NCI-H1417 treated with DMSO at 0.1 percent for 48 hours (cell line): ENCODE results near the gene VPS4A.
"Not testable (repeated sequence)": the region's sequence is repeated elsewhere in the genome, so short reads cannot be mapped to it uniquely, and the experiment has no call there.

Source experiments
- DNase-seq: peaks from one replicate; lab custom pipeline; 2025; lab: John Stamatoyannopoulos, UW

Gene VPS4A

DNA sequence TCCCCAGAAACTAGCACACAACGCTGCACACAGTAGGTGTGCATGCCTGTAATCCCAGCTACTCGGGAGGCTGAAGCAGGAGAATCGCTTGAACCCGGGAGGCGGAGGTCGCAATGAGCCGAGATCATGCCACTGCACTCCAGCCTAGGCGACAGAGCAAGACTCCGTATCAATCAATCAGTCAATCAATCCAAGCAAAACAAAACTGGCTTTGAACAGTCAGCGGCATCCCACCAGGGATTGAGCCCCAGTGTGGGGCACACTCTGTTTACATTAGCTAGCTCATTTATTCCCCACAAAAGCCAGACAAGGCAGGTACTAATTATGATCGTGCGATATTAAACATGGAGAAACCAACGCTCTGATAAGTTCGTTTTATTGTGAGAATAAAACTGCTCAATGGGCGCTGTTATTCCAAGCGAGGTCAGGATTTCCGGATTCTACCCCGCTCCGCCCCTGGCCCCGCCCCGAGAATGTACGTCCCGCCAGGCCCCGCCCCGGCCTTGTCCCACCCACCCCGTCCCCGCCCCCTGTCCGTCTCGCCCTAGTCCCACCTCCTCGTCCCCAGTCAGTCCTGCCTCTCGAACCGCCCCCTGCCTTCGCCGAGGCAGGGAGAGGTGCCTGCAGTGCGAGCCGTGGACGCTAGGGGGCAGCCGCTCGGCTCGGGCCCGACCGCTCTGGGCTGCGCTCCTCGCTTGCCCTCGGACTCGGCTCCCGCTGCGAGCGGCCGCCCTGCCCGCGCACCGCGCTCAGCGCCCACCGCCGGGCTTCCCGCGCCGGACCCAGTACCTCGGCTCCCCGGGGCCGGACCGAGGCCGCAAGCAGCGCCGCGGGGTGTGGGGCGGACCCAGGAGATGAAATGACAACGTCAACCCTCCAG lies at the start of gene VPS4A:
Gene VPS4A, plus strand, starts transcription at position 698 of the 880 bp plus-strand sequence. Its CDS starts 162 bp downstream, at position 860.
- DNase-seq, result peak; percentile 71

DNA sequence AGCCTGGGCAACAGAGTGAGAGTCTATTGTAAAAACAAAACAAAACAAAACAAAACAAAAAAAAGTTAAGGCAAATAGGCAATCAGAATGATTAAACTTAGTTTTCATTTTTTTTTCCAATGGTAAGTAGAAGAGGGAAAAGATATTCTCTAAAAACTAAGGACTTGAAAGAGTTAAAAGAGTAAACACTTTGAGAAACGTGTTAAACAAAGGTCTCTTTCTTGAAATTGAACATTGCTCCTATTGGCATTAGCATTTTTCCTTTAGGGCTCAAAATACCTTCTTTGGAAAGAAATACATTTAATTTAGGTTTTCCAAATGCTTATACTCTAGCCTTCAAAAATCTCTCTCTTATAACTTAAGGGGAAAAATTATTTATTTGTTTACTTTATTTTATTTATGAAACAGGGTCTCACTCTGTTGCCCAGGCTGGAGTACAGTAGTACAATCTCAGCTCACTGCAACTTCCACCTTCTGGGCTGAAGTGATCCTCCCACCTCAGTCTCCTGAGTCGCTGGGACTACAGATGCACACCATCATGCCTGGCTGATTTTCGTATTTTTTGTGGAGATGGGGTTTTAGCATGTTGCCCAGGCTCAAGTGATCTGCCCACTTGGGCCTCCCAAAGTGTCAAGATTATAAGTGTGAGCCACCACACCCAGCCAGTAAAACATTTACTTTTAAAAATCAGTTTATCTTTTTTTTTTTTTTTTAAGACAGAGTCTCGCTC lies 44.7 kb upstream of the VPS4A start:
- no peak for DNase-seq

DNA sequence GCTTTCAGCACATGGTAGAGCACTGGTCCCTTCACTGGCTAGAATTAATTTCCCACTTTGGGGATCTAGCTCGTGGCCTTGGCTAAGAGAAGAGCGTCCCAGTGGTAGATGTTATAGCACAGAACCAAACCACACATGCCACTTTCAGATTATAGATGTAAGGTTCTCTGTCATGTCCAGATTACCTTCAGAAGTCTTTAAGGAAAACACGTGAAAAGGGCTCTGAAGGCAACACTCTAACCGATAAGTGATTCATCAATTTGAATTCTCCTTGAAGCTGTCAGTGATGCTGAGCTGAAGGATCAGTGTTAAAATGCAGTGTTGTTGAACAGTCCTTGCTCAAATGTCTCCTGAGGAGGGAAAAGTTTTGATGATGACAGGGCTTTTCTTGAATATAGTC lies 43.5 kb upstream of the VPS4A start:
- DNase-seq, result no peak

DNA sequence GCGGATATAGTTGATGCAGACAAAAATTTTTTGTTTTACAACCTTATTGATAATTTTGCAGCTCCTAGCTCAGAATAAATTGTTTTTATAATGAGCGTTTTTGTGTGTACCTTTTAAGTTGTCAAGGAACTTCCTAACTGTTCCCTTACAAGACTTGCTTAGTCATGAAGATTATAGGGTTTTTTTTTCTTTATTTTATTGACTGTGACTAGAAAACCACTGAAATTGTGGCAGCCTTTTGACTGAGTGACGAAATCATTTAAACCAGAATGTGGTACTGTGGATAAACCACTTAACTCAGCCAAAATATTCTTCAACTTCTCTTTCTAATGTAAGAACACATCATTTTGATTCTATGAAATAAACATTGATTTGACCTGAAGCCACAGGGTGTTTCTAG lies 40.8 kb upstream of the VPS4A start:
- no peak for DNase-seq

DNA sequence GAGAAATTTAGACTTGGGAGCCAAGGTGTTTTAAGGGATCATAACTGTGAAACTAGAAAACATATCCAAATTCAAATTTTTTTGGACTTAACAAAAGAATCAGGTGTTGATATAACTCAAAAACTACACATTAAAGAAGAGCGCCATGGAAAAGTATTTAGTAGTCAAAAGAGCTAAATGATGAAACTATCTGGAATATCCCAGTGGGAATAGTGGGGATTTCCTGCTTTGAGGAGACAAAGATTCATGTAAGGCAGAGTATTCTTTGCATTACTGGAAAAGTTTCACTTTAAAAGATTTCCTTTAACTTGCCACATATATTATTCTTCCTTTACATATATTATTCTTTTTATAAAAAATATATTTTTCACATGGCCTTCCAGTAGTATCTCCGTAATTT lies 40.3 kb upstream of the VPS4A start:
- no peak for DNase-seq

DNA sequence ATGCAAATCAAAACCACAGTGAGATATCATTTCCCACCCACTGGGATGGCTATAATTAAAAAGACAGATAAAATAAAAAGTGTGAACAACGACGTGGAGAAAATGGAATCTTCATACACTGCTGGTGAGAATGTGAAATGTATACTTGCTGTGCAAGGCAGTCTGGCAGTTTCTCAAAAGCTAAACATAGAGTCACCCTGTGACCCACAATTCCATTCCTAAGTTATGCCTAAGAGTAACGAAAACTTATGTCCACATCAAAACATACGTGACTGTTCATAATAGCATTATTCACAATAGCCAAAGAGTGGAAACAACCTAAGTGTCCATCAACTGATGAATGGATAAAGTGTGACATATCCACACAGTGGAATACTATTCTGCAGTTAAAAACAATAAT lies 38.1 kb upstream of the VPS4A start:
- no peak for DNase-seq

DNA sequence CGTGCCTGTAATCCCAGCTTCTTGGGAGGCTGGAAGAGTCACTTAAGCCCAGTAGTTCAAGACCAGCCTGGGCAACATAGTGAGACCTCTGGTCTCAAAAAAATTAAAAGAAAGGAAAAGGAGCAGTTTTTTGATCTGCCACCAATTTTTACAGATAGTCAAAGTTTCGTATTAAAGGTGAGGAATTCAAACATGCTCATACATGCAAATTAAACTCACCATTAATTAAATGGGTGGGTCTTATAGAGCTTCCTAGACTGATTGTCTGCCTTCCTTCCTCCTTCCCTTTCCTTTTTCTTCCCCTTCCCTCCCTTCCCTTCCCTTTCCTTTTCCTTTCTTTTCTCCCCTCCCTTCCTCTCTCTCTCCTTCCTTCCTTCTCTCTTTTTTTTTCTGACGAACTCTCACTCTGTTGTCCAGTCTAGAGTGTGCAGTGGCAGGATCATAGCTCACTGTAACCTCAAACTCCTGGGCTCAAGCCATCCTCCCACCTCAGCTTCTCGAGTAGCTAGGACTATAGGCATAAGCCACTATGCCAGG lies 36.4 kb upstream of the VPS4A start:
- DNase-seq, result no peak

DNA sequence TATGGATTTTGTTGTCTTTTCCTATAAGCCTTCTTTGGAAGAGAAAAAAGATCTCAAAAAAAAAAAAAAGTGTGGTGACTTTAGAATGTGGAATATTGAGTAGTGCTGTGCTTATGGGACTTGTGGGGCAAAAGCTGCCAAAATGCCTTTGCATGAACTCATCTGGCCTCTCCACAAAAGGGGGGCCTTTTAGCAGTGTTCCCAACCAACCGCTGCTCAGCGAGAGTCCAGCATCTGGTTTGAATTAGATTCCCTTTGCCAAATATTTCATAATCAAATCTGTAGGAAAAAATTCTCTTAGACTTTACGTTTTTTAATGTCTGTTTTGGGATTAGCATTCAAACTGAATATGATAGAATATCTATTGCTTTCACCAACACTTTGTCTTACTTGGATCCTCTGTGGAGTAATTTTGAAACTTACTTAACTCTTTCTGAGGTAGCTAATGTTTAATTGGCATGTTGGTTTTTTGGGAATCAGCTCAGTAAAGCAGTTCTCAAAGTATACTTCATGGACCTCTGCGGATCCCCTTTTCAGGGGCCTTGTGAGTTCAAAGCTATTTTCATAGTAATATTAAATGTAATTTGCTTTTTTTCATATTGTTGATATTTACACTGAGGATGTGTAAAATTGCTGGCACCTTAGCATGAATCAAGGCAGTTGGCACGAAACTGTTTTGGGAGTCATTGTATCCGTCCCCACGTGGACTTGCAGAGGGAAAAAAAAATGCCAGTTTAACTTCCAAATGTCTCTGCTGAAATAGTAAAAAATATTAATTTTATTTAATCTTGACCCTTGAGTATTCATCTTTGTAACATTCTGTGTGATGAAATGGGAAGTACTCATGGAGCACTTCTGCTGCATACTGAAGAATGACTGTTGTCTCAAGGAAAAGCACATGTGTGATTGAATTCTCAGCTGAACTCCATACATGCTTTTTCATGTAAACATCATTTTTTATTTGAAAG lies 34.7 kb upstream of the VPS4A start:
- no peak for DNase-seq

DNA sequence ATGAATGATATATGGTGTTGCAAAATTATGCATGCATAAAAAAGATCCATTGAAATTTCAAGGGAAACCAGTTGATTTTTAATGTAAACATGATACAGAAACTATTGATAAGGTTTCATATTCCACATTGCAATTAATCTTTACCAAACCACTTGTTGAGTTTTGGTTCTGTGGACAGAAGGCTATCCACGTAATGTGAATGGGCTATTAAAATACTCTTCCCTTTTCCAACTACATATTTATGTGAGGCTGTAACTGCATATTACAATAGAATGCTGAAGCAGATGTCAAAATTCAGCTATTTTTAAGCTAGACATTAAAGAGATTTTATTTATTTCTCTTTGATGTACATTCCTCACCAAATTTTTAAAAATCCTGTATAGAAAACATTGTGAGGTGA lies 33.7 kb upstream of the VPS4A start:
- DNase-seq, result no peak

DNA sequence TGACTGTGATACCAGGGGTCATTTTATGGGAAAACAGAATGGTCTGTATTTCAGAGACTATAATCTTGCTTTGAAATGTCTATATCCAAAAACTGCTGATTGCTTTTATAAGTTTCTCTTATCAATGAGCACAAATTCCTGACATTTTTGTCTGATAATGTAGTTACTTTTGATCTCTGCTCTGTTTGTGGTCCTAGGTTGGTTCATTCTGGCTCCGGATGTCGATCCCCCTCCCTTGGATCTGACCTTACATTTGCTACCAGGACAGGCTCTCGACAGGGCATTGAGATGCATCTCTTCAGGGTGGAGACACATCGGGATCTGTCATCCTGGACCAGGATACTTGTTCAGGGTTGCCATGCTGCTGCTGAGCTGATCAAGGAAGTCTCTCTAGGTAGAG lies 27.3 kb upstream of the VPS4A start:
- DNase-seq, result no peak

DNA sequence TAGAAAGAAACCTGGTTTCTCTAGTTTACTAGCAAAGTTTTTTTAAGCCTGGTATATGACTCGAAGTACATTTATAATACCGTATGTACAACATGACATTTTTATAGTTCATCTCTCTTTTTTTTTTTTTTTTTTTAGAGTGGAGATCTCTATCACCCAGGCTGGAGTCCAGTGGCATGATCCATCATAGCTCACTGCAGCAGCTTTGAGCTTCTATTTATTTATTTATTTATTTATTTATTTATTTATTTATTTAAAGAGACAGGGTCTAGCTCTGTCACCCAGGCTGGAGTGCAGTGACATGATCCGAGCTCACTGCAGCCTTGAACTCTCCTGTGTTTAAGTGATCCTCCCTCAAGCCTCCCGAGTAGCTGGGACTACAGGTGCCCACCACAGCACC lies 25.9 kb upstream of the VPS4A start:
- DNase-seq, result no peak

DNA sequence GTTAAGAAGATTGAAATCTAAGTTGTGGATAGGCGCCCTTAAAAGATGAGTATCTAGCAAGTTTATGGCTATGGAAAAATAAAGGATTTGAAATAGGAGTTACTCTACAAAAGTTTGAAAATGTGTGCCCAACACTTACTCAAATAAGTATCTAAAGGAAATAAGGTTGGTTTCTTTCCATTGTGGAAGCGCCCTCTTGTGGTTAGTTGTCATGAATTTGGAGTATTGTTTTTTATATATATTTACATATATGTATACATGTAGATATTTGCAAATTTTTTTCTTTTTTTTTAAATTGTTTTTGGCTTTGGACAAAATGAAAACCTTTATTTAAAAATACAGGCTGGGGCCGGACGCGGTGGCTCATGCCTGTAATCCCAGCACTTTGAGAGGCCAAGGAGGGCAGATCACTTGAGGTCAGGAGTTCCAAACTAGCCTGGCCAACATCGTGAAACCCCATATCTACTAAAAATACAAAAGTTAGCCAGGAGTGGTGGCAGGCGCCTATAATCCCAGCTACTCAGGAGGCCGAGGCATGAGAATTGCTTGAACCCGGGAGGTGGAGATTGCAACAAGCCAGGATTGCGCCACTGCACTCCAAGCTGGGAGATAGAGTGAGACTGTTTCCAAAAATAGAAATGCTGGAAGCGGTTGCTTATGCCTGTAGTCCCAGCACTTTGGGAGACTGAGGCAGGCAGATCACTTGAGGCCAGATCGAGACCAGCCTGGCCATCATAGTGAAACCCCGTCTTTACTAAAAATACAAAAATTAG lies 24.0 kb upstream of the VPS4A start:
- DNase-seq, result peak; percentile 6

DNA sequence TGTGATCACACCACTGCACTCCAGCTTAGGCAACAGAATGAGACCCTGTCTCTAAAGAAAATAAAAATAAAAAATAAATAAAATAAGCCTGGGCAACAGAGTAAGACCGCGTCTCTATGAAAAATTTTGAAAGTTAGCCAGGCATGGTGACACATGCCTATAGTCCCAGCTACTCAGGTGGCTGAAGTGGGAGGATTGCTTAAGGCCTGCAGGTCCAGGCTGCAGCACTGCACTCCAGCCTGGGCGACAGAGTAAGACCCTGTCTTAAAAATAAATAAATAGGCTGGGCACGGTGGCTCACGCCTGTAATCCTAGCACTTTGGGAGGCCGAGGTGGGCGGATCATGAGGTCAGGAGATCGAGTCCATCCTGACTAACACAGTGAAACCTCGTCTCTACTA lies 19.5 kb upstream of the VPS4A start:
- DNase-seq, result not testable (repeated sequence)

DNA sequence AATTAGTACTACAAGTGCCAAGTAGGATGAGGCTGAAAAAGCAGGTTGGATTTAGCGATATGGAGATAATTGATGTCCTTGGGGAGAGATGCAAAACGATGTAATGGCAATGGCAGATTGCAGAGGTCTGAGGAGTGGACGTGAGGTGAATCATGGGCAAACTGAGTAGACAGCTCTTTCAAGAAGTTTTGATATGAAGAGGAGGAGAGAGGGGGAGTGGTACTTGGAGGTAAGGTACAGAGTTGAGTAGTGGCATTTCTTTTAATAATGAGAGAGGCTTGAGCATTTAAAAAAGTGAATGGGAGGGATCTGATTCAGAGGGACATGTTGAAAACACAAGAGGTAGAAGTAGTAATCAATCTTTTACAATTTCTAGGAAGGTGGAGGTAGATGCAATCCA lies 17.7 kb upstream of the VPS4A start:
- no peak for DNase-seq

DNA sequence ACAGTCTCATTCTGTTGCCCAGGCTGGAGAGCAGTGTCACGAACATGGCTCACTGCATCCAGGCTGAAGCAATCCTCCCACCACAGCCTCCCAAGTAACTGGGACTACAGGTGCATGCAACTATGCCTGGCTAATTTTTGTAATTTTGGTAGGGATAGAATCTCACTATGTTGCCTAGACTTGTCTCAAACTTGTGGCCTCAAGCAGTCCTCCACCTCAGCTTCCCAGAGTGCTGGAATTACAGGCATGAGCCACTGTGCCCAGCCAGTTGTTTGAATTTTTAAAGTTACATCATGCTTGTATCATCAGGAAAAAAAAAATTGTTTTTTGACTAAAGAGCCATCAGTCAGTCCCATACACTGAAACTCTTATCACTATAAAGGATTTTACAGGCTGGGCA lies 17.1 kb upstream of the VPS4A start:
- DNase-seq, result no peak

DNA sequence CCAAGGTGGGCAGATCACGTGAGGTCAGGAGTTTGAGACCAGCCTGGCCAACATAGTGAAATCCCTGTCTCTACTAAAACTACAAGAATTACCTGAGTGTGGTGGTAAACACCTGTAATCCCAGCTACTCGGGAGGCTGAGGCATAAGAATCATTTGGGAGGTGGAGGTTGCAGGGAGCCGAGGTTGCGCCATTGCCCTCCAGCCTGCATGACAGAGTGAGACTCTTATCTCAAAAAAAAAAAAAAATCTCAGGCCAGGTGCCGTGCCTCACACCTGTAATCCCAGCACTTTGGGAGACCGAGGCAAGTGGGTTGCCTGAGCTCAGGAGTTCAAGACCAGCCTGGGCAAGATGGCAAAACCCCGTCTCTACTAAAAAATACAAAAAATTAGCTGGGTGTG lies 14.4 kb upstream of the VPS4A start:
- not testable (repeated sequence) for DNase-seq

DNA sequence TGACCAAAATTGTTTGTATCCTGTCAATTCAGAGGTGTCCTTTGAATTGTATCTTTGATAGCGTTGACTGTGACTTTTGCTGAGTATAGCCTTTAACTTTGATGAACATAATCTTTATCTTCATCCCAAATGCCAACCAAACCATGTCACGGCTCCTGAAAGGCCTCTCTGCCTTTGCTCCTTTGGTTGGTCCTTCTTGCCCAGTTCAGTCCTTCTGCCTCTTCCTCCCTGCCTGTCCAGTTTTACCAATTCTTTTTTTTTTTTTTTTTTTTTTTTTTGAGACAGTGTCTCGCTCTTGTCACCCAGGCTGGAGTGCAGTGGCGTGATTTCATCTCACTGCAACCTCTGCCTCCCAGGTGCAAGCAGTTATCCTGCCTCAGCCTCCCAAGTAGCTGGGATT lies 12.9 kb upstream of the VPS4A start:
- no peak for DNase-seq

DNA sequence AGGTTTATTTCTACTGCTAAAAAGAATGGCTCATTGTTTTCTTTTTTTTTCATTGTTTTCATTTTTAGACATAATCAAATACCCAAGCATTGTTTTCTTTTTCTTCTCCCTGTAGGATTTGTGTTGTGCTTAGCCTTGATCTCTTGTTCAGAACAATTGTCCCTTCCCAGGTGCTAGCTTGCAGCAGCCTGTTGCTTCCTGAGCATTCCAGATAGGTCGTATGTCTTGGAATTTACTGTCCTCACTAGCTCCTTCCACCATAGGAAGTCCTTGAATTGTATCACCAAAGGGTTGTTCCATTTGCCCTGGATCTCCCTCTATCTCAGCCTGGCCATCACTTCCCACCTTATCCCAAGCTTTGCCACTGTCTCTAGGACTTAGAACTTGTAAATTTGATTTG lies 10.0 kb upstream of the VPS4A start:
- no peak for DNase-seq

DNA sequence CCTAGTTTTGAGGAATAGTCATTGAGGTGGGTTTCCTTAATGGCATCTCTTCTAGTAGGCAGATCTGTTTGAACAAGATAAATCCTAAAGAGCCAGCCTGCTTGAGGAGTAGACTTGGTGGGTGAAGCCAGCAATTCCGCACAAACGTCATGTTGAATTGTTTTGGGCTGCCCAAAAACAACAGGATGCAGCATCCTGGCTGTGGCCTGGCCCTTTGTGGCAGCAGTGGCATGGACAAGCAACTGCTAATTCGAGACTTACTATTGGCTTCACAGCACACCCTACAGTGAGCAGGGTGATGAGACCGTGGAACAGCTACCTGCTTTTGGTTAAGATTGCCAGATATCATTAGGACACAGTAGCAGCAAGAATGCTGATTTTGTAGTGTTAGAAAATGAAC lies 9.3 kb upstream of the VPS4A start:
- no peak for DNase-seq

DNA sequence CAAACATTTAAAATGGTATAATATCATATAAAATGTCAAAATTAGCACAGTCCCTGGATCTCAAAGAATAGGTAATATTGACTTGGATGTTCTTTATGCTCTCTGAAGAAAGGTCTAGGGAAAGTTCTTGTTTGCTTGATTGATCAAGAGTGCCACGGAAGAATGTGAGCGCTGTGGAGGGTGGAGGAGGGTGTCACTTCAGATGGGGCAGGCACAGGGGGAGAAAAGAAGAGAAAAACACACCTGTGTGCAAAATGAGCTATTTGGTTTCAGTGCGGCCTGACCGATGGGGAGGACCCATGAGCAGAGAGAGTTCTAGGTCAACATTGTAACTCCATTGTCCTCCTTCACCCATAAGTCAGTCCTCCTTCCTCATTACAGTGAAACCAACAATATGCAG lies 8.8 kb upstream of the VPS4A start:
- no peak for DNase-seq

DNA sequence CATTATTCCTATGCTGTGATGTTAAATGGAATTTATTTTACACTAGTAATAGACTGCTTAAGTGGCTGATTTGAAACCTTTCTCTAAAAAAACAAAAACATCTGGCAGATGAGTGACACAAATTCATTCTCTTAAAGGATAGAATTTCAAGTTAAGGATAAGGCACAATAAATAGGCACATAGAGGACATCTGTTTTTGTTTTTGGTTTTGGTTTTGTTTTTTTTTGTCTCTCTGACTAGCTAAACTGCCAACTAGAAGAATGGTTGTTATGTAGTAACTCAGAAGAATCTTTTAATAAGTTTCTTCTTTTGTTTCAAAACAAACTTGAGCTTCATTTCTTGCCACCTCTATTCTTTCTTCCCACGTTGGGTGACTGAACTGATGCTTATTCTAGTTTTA lies 5.1 kb upstream of the VPS4A start:
- no peak for DNase-seq
